DMS53 (cell line): ENCODE data around the gene RGS14.
"Not testable (repeated sequence)": the region's sequence is repeated elsewhere in the genome, so short reads cannot be mapped to it uniquely, and the experiment has no call there.

Source experiments
- DNase-seq: peaks from one replicate; lab custom pipeline; 2025; lab: John Stamatoyannopoulos, UW

RGS14 gene

DNA sequence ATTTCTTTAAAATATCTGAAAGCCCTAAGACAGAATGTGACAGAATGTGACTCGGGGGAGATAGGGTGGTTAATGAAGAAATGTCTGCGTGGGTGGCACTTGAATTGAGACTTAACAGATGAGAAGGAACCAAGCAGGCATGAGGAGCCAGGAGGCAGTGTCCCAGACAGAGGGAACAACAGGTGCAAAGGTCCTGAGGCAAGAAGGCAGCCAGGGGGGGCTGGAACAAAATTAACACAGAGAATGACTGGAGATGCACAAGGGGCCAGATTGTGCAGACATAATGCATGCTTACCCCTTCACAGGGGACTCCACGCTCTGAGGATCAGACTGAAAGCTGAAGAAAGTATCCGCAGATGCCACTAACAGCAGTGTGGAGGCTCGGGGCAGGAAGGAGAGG, 8.0 kb upstream of the RGS14 start:
- DNase-seq: no peak

DNA sequence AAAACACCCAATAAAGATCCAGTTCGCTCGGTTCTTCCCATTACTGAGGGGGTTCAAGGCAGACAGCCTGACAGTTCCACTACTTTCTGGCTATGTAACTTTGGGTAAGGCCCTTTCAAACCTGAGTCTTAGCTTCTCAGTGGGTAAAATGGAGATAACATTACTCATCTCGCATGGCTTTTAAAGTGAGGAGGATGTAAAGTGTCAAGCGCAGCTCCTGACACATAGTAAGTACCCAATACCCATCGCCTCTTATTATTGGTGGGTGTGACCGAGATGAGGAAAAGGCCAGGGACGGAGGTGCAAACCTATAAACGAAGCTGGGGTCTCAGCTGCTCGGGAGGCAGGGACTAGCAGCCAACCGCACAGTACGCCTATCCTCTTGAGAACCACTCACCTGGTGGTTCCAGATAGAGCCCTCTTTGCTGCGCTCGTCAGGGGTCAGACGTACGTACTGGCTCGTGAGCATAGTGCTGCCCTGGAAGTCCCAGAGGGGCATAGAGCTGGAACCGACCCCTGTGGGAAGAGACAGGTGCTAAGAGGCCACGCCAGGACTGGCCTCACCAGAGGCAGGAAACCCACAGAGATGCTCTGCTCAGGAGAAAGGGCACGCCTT, 6.8 kb upstream of the RGS14 start:
- DNase-seq: peak; percentile 70

DNA sequence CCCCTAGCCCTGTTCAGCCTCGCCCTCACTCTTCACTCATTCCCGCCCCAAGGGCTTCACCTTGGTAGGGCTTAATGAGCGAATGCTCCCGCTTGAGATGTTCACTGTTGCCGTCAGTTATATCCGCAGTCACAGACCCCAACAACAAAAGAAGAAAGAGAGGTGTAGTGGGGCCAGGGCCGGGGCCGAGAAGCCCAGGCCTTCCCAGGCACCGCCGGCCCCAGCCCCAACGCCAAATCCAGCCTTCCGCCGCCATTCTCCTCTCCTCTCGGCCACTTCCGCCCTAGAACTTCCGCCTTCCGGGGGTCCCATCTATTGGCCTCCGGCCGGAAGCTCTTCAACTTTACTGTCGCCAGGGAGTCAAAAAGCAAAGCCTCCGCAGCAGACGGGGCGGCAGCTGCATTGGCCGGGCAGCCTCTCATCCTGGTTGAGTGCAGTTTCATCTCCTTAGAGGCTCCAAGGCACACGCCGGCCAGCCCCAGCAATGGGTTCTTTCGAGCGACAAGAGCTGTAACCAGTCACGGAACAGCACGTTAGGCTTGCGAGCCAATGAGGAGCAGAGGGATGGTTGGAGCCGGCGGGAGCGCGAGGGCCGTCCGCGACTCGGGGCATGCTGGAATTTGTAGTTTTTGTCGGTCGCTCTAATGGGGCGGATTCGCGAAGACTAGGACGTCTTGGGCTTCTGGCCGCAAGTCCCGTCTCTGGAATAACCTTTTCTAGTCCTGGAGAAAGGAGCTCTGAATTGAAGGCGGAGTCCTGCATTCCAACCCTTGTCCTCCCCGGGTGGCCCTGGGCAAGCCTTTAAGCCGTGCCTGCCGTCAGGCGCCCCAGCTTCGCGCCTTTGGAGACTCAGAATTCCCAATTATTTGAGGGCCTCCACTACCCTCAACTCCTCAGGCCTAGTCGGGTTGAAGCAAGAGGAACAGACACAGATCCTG, 6.1 kb upstream of the RGS14 start, which contains the start of gene LMAN2:
LMAN2 (minus strand) TSS at position 277 of the 938 bp plus-strand sequence; CDS start at position 256, 21 bp downstream.
- peak; percentile 99 for DNase-seq

DNA sequence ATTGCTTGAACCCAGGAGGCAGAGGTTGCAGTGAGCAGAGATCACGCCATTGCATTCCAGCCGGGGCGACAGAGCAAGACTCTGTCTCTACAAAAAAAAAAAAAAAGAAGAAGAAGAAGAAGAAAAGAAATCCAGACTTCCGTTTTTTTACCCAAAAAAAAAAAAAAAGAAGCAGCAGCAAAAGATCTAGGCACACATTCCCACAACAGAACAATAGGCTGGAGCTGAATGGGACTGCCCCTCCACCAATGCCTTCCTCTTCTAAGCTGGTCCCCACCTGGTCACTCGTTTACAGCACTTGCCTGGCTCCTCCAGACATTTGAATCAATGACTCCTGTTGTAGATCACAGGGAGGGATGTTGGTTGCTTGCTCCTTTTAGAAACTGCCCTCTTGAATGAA, 4.6 kb upstream of the RGS14 start:
- no peak for DNase-seq

DNA sequence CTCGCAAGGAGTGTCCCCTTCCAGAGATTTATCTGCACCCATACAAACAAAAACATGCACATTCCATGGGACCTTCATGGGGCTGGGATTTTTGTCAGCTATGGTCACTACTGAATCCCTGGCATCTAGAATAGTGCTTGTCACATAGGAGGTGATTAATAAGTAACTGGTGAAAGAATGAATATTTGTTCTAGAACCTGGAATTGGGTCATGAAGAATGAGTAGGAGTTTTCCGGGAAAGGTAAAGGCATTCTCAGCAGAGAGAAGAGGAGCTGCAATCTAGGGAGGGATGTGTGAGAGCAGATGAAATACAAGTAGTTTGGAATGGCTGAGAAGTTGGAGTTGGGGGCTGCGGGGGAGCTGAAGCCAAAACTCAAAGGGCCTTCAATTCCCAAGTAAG, 3.5 kb upstream of the RGS14 start:
- no peak for DNase-seq

DNA sequence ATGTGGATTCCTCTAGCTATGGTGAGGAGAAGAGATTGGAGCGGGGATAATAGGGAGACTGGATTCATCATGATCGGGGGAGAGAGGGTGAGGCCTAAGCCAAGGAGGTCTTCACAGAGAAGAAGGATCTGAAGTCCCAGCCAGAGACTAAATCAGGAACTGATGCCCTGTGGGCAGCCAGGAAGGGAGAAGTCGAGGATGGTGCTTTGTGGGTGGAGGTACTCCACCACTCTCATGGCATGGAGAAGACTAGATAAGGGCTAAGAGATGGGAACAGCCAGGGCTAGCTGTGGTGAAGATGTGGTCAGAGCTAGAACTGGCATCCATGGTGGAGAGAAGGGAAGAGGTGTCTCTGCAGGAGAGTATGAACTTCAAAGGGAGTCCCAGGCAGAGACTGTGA, 3.0 kb upstream of the RGS14 start:
- DNase-seq: no peak

DNA sequence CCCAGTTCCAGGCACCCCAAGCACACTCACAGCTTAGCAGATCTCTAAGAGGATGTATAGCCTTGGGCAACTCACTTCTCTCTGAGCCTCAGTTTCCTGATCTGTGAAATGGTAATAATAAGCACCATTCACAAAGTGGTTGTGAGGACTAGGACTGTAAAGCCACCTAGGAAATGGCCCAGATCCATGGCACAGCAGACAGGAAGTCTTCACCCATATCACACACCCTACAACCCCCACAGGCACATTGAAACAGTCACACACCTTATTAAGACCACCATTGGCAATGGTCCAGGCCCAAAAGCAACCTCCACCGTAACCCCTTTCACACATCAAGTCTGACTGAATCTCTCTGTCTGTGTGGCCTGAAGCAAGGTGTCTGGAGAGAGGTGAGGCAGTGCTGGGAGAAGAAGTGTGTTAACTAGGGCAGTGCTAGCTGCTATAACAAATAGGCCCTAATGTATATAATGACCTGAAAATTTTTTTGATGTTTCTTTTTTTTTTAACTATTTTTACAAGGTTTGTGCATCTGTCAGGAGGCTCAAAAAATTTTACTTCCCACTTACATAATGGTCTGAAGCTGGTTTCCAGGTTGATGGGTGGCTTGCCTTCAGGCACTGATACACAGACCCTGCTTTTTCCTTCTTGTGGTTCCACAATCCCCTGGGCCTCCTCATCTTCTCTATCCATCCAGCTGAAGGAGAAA, 2.4 kb upstream of the RGS14 start:
- DNase-seq: no peak

DNA sequence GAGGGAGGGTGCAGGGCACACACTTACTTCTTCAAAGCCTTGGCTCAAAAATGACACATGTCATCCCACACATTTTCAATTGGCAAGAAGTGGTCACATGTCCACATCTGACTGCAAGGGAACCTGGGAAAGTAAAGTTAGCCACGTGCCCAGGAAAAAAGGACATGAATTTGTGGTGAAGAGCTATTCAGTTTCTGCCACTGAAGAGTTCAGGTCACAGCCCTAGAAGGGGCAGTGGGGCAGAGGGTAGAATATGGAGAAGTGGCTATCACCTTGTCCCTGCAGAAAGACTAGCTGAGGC, 1.9 kb upstream of the RGS14 start:
- no peak for DNase-seq

DNA sequence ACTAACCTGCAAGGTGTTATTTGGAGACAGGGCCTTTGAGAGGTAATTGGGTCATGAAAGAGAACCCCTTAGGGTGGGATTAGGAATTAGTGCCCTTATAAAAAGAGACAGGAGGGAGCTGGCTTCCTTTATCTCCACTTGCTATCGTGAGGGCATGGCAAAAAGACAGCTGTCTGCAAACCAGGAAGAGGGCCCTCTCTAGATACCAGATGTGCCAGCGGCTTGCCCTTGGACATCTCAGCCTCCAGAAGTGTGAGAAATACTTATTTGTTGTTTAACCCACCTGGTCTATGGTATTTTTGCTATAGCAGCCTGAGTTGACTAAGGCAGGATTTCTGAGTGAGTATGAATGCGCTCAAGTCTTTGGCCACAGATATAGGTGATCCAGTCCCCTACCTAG, 978 bp upstream of the RGS14 start:
- no peak for DNase-seq

DNA sequence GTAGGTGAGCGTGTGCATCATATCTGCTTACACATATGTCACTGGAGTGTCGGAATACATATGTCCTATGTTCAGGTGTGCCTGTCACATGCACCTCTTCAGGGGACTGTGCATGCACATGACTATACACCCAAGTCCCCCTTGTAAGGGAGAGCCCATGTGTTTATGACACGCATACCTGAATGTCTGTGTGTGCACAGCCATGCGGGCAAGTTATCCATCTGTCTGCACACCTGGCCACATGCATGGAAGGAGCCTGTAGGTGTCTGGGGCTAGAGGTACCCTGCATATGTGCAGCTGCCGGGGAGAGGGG, 622 bp upstream of the RGS14 start:
- no peak for DNase-seq

DNA sequence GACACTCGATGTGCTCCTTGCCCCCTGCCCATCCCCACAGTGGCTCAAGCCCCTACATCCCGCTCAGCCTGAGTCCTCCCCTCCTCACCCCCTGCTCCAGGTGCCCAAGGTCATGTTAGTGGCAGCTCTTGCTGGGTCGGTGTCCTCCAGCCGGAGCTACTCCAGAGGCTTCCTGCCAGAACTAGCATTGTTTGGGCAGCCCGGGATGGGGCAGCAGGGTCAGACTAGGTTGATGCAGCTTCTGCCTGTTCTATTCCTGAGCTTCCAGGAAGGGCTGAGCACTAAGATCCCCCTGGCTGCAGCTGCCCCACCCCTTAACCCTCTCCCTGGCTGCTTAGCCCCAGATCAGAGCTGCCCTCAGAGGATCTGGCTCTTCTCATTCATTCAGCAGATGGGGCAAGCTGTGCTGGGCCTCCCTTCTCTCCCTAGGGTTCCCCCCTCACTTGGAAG, 671 bp downstream of the RGS14 start:
- DNase-seq: peak; percentile 70

DNA sequence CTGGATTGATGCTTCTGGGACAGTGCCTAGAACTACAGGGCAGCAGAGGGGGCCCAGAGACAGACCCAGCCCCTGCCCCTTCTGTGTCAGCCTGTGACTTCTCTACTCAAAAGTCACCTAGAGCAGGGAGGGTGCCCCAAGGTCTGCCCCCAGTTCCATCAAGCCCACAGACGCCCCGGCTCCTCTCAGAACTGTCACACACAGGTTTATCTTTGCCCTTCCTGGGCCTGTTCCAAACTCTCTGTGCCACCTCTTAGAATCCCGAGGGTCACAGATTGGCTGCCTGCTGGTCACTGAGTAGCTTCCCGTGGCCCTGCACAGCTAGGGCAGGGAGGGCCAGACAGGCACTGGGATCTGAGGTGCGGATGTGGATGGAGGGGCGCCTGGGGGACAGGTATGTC, 1.7 kb downstream of the RGS14 start:
- DNase-seq: no peak

DNA sequence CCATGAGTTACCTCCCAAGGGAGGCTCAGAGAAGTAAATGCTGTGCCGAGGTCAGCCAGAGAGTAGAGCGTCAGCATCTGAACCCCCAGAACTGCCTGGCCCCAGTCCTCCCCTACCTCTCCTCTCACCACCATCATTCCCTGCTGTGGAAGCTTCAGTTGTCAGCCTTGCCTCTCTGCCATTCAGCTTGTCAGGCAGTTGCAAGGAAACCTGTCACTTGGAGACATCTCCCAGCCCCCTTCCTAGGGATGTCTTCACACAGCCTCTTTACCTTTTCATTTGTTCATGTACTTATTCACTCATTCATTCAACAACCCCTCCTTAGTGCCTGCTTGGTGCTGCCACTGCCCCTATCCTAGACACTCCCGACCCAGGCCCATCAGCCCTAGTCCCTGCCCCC, 2.1 kb downstream of the RGS14 start:
- DNase-seq: no peak

DNA sequence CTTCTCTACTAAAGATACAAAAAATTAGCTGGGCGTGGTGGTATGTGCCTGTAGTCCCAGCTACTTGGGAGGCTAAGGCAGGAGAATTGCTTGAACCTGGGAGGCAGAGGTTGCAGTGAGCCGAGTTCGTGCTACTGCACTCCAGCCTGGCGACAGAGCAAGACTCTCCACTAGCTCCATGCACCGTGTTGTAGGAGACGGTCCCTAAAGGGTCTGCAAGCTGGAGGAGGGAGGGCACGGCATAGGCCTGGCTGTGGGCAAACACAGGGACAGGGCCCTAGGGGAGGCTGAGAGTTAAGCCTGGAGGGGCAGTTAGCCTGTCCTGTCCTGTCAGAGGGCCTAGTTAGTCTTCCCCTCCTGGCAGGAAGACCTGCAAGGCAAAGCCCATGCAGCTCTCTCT, 3.0 kb downstream of the RGS14 start:
- not testable (repeated sequence) for DNase-seq

DNA sequence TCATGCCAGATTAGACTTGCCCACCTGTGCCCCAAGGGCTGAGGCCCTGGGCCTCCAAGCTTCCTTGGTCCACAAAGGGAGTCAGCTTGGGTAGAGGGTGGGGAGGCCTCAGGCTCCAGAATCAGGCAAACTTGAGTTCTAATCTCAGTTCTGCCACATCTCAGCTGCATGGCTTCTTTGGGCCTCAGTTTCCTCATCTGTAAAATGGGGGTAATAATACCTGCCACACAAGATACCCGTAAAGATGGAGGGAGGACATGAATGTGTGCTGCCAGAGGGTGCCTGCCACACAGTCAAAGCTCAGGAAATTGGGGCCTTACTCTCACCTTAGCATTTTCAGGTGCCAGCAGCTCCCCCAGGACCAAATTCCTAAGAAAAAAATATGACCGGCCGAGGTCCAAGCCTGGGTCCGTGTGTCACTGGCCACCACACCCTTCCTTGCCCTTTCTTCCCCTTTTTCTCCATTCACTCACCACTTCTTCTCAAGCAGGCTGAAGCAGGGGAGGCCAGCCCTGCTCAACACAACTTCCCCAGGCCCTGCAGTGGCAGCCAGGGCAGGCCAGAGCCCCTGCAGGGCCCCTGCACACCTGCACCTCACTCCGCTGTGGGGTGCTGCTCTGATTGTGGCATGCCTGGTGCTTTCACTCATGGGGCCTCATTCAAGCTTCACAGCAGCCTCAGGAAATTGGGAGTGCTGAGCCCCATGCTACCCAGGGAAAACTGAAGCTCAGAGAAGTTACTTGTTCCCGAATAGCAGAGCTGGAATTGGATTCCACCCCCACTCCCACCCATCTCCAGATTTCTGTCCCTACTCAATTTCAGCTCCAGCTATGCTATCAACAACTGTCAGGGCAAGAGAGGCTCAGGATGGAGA, 3.9 kb downstream of the RGS14 start:
- DNase-seq: no peak

DNA sequence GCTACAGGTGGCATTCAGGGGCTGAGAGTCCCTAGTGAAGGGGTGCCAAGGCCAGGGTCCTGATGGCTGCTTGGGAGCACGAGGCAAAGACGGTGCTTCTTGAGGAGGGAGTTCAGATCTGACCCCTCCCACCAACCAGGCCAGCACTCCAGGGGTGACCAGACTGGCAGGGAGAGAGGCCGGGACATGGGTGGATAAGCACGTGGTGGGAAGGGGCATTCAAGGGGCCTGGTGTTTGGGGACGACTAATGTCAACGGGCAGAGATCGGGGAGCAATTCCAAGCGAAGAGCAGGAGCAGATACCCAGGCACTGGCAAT, 4.5 kb downstream of the RGS14 start:
- no peak for DNase-seq

DNA sequence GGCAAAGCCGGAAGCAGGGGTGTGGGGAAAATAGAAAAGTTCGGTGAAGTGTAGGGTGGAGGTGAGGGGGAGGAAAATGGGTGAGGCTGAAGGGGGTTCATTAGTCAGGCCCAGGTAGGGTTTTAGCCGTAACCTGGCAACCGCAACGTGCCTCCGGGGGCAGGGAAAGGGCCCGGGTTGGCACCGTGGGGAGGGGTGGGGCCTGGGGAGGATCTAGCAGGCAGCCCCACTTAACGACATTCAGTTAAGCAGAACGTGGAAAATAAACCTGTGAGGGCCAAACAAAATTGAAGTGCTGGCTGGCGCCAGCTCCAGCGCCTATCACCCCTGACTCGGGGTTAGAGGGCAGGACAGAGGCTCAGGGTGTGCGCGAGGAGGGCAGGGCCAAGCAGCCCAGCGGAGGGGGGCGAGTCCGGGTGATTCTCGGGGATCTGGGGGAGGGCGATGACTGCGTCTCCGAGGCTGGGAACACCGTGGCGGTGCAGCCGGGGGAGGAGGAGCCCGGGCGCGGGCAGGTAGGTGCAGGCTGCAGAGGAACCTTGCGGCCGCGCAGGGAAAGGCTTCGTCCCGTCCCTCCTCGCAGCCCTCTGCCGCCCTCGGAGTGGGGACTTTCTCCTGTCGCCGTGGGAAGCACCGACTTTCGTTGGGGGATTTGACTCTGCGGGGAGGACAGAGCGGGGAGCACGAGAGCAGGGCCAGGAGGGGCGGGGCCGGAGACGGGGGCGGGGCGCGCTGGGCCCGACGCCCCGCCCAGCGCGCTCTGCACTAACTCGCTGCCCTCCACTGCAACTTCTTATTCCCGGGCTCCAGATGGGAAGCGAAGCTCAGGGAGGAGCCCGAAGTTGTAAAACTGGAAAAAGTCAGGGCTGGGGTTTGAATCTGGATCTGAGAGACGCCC, 5.1 kb downstream of the RGS14 start:
- DNase-seq: peak; percentile 86

DNA sequence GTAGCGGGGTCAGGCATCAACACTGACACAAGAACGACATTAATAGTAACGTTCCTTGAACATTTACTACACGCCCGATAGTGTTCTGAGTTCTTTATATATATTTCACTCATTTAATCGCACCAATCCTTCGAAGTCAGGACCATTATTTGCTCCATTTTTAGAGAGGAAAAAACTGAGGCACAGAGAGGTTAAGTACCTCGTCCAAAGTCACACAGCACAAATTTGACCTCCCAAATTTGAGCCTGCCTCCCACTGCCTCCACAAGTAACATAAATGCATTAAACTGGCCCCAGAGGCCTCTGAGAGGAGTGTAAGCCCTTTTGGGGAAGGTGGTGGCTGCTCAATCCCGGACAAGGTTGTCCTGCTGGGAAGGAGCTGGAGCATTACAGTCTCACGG, 5.8 kb downstream of the RGS14 start:
- no peak for DNase-seq

DNA sequence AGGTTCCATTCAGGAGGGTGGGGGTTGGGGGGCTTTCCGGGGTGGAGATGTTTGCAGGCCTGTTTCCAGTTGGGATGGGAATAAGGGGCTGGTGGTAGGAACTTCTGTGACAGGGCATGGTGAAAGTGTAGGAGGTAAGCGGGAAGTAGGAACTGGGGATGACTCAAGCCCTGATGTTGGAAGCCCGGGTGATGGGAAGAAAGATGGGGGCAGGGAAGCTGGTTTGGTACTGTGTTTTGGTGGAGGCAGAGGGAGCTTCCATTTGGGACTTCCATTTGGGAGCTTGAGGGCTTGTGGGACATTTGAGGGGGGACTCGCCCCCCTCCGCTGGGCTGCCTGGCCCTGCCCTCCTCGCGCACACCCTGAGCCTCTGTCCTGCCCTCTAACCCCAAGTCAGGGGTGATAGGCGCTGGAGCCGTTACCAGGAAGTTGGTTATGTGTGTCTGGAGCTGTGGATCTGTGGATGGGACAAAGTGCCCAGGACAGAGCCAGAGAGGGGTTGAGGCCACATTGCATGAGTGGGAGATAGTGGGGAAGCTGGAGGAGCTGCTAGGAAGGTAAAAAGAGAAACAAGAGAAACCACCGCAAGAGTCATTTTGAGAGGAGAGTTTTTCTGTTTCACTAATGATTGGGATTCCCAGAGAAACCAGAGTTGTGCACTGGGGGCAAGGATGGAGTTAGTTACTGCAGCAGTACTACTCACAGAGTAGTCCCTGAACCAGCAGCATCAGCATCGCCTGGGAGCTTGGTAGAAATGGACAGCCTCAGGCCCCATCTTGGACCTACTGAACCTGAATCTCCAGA, 6.6 kb downstream of the RGS14 start:
- DNase-seq: no peak

DNA sequence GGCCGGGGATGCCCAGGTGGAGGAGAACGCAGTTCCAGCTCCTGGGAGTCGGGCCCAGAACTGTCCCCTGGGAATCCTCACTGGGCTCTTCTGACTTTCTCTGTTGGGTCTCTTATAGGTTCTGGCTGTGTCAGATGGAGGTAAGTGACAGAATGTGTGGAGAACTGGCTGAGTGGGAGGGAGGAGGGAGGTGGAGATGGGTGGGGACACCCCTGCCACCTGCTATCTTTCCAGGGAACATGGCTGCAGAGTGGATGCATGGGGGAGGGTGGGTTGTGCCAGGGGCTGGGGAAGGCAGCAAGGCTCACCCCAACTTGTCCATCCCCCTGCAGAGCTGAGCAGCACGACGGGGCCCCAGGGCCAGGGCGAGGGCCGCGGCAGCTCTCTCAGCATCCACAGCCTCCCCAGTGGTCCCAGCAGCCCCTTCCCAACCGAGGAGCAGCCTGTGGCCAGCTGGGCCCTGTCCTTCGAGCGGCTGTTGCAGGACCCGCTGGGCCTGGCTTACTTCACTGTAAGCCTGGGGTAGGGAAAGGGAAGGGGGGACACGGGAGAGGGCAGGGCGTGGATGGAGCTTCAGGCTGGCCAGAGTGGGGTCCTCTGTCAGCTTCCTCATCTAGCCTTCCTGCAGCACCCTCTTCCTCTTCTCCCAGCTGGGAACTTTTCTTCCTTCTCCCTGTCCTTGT, 8.3 kb downstream of the RGS14 start:
- DNase-seq: no peak
